Spinal cord (tissue), 10 donors: ENCODE results near the gene SYNE1. TPM values are rescaled to one million over a fixed set of nuclear protein-coding genes. Genes with fewer than 3 reads are reported as not detected.

ENCODE experiments used
- DNase-seq, 6 donors: peaks; one replicate each; pipeline versions ENCODE4 v3.0.0 to v3.0.0-alpha.2; 2013 to 2015; ENCODE audit warnings: low spot score in 6 of 6, low read depth in 4 of 6
- H3K27ac ChIP-seq: one replicate; pipeline ENCODE4 v1.5.1; 2013; ENCODE audit warnings: low read depth, low read length, control low read depth
- H3K27me3 ChIP-seq: one replicate; pipeline ENCODE4 v1.6.1; 2013; ENCODE audit warnings: low read length; ENCODE audit not compliant: control insufficient read depth, insufficient read depth
- H3K36me3 ChIP-seq: one replicate; pipeline ENCODE4 v1.6.1; 2013; ENCODE audit warnings: low read length; ENCODE audit not compliant: control insufficient read depth, insufficient read depth
- H3K4me1 ChIP-seq: one replicate; pipeline ENCODE4 v1.6.1; 2013; ENCODE audit warnings: low read length; ENCODE audit not compliant: control insufficient read depth, insufficient read depth
- H3K4me3 ChIP-seq: one replicate; pipeline ENCODE4 v1.5.1; 2013; ENCODE audit warnings: low read depth, low read length, control low read depth
- H3K9me3 ChIP-seq: one replicate; pipeline ENCODE4 v1.6.1; 2013; ENCODE audit warnings: low read length; ENCODE audit not compliant: control insufficient read depth, insufficient read depth
- WGBS: methylation state at CpG from one replicate; pipeline ENCODE4 v1.1.5; 2013; ENCODE audit warnings: missing lambda C conversion rate; ENCODE audit not compliant: insufficient coverage; 5-methylcytosine and 5-hydroxymethylcytosine counted together
- polyA plus RNA-seq, 2 donors: library from polyadenylated mRNA; unstranded; fragments of 120-200 nt; gene quantifications; one replicate each; pipeline ENCODE4 v1.2.1, GENCODE V29; 2013; ENCODE audit not compliant: insufficient read length in 2 of 2
- total RNA-seq, 2 donors: library from RNA; depleted of rRNA in 1 of 2; stranded (reverse); fragments of 120-200 nt in 1 of 2; fragments of >200 nt in 1 of 2; gene quantifications; one replicate each; pipeline versions ENCODE4 v1.2.3 to v1.2.4, GENCODE V29; 2013 to 2014
- donor health status: healthy.

Gene SYNE1
- total and polyA plus RNA-seq, 4 donors, result 71.5 to 201 (median 105) TPM

GRCh38 chr6:152170702-152171667 is 466.2 kb downstream of the SYNE1 start:
- no peaks in the 10 kb centered on the region for H3K27me3 ChIP-seq
- DNase-seq, result no peak
- no peaks in the 10 kb centered on the region for H3K4me1 ChIP-seq
- no peaks in the 10 kb centered on the region for H3K9me3 ChIP-seq
- H3K4me3 ChIP-seq, result no peak overlapping the region
- H3K27ac ChIP-seq, result no peak overlapping the region
- WGBS, result 87% methylated on average over 6 of the region's 13 CpGs
- H3K36me3 ChIP-seq, result no peaks in the 10 kb centered on the region

GRCh38 chr6:152170313-152170701 is 466.9 kb downstream of the SYNE1 start:
- Histone ChIP-seq H3K27me3 (no peaks in the 10 kb centered on the region), H3K4me3 (no peak overlapping the region), H3K36me3 (no peaks in the 10 kb centered on the region), H3K4me1 (no peaks in the 10 kb centered on the region), H3K27ac (no peak overlapping the region), H3K9me3 (no peaks in the 10 kb centered on the region)
- 98% methylated on average over 4 of the region's 4 CpGs for WGBS
- no peak for DNase-seq

GRCh38 chr6:152167641-152168603 is 469.2 kb downstream of the SYNE1 start:
- Histone ChIP-seq H3K9me3 (no peaks in the 10 kb centered on the region), H3K27me3 (no peaks in the 10 kb centered on the region), H3K27ac (no peak overlapping the region), H3K36me3 (peaks cover 10% of the 10 kb centered on the region), H3K4me3 (no peak overlapping the region), H3K4me1 (no peaks in the 10 kb centered on the region)
- 95% methylated on average over 7 of the region's 13 CpGs for WGBS
- no peak for DNase-seq

GRCh38 chr6:152166897-152167296 is 470.3 kb downstream of the SYNE1 start:
- H3K9me3 ChIP-seq, result no peaks in the 10 kb centered on the region
- no peak overlapping the region for H3K27ac ChIP-seq
- DNase-seq, result no peak
- no peaks in the 10 kb centered on the region for H3K27me3 ChIP-seq
- WGBS, result 50% methylated on average over 1 of the region's 5 CpGs
- H3K36me3 ChIP-seq, result peaks cover 11% of the 10 kb centered on the region
- no peak overlapping the region for H3K4me3 ChIP-seq
- no peaks in the 10 kb centered on the region for H3K4me1 ChIP-seq

- H3K36me3 ChIP-seq, result peaks cover 11% of the 10 kb centered on the region
- H3K4me3 ChIP-seq, result no peak overlapping the region
- no peak for DNase-seq
- no peak overlapping the region for H3K27ac ChIP-seq
- no CpG with 5 or more reads among the region's 4 CpGs for WGBS
- H3K27me3 ChIP-seq, result no peaks in the 10 kb centered on the region
- H3K4me1 ChIP-seq, result no peaks in the 10 kb centered on the region
- no peaks in the 10 kb centered on the region for H3K9me3 ChIP-seq
Measured at GRCh38 chr6:152166497-152166896, 470.7 kb downstream of the SYNE1 start.

GRCh38 chr6:152164957-152165356 is 472.2 kb downstream of the SYNE1 start:
- Histone ChIP-seq H3K36me3 (peaks cover 11% of the 10 kb centered on the region), H3K27me3 (no peaks in the 10 kb centered on the region), H3K4me1 (no peaks in the 10 kb centered on the region), H3K4me3 (no peak overlapping the region), H3K27ac (no peak overlapping the region), H3K9me3 (no peaks in the 10 kb centered on the region)
- DNase-seq, result no peak
- WGBS, result no CpG with 5 or more reads among the region's 5 CpGs

- Histone ChIP-seq H3K27me3 (no peaks in the 10 kb centered on the region), H3K36me3 (peaks cover 11% of the 10 kb centered on the region), H3K27ac (no peak overlapping the region)
Measured at GRCh38 chr6:152161501-152161900, 475.7 kb downstream of the SYNE1 start.

GRCh38 chr6:152160346-152160745 is 476.8 kb downstream of the SYNE1 start:
- no CpG with 5 or more reads among the region's 3 CpGs for WGBS
- Histone ChIP-seq H3K9me3 (no peaks in the 10 kb centered on the region), H3K4me1 (no peaks in the 10 kb centered on the region), H3K27ac (no peak overlapping the region), H3K27me3 (no peaks in the 10 kb centered on the region), H3K36me3 (peaks cover 11% of the 10 kb centered on the region), H3K4me3 (no peak overlapping the region)
- no peak for DNase-seq

More at GRCh38 chr6:152161501-152161900, 475.7 kb downstream of the SYNE1 start:
- no peaks in the 10 kb centered on the region for H3K9me3 ChIP-seq
- H3K4me3 ChIP-seq, result no peak overlapping the region
- DNase-seq, result no peak
- no peaks in the 10 kb centered on the region for H3K4me1 ChIP-seq

- WGBS, result 100% methylated on average over 6 of the region's 8 CpGs
- Histone ChIP-seq H3K4me1 (no peaks in the 10 kb centered on the region), H3K27me3 (no peaks in the 10 kb centered on the region), H3K9me3 (no peaks in the 10 kb centered on the region), H3K27ac (no peak overlapping the region), H3K36me3 (peaks cover 7% of the 10 kb centered on the region), H3K4me3 (no peak overlapping the region)
- DNase-seq, result no peak
Measured at GRCh38 chr6:152155792-152156191, 481.4 kb downstream of the SYNE1 start.
